Measurements from ENCODE around the gene ADAM12.

Gene ADAM12

DNA sequence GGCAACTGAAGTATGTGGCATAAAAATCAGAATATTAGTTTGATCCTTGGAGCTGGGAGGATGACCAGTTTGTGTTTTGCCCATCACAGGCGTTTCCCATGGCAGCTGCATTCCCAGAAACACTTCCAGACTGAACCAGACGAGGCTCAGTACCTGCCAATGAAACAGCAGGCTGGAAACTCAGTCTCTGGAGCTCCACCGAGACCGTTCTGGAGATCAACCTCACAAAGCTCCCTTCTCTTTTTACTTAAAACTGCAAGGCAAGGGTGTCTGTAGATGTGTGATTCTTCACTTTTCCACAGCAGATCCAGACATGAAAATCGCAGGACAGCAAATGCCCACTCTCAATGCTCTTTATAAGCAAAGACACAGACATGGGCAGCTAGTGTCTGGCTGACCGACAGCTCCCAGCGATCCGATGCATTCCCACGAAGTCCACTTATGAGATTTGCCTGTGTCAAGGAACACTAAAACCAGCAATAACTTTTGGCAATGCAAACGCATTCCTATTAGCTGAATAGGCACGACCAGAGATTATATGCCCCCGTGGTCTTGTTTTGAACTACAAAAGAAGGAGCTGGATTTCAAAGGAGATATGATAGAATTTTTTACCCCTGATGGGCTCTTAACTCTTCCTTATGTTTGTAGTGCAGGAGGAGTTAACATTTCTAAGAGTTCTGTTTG lies 72.6 kb downstream of the ADAM12 start:
- DNase-seq (ENCODE audit: low read depth in 2 of 2, low spot score in 1 of 2) = no peak

DNA sequence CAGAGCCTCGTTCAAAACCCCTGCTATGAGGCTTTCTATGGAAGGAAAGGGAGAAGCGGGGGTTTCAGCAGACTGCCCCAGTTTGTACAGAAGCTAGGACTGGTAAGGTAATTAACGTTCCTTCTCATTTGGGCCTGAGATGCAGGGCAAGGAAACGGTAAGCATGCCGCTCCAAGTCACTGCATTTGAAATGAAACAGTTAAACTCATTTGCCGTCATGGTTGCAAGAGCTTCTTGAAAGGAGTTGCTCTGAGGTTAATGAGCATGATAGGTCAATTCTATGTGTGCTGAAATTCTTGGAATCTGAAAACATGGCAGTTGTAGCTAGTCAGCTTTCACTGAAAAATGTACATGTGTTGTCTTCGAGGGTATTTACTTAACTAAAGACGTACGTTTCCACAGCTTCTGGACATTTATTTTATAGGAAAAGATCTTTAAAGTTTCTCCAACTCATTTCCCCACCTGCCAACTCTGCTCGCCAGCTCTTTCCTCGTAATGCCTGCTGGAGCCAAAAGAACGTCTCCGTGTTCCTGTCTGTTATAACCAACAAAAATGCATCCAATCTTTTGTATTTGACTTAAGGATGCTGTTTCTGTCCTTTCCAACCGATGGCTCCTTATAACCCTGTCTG lies 73.3 kb downstream of the ADAM12 start:
- no peak for DNase-seq (ENCODE audit: low read depth in 2 of 2, low spot score in 1 of 2)

DNA sequence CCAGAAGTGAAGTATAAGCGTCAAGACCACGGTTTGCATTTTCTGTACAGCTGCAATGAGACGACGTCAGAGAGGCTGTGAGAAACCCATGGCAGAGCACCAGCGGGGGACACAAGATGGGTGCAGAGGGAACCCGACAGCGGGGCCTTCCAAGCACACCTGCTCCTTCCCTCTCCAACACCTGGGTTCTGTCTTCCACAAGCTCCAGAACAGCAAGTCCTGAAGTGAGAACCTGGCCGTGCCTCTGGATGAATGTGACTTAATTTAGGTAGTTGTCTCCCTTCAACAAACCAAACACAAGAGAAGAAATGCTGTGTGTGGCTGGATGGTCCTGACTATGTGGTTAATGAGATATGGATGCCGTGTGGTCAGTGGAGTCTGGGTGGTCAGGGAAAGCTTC lies 76.1 kb downstream of the ADAM12 start:
- DNase-seq (ENCODE audit: low read depth in 2 of 2, low spot score in 1 of 2) = no peak

DNA sequence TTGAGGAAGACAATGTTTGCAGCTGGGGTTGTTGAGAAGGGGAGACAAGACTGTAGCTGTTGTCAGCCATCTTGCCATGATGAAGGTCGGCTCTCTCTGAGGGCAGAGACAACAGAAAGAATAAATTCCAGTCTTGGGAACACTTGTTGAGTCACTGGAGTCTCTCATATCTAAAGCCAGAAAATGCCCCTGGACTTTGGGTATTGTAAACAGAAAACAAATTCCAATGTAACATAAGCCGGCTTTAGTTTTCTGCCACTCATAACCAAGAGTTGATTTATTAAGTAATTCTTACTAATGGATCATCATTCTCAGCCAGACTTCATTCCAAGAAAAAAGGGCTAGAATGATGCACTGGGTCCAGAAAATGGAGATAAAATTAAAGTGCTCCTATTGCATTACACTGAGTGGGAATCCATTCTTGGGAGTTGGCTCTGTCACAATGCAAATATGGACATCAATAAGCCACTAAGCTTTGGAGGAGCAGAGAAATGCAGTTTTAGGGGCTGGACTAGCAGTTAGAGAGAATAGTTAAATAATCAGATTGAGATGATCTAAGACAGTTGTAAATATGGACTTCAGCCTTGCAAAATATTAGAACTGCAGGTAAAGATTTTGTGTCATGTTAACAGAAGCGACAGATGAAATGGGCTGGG lies 78.9 kb downstream of the ADAM12 start:
- DNase-seq (ENCODE audit: low read depth in 2 of 2, low spot score in 1 of 2) = no peak

DNA sequence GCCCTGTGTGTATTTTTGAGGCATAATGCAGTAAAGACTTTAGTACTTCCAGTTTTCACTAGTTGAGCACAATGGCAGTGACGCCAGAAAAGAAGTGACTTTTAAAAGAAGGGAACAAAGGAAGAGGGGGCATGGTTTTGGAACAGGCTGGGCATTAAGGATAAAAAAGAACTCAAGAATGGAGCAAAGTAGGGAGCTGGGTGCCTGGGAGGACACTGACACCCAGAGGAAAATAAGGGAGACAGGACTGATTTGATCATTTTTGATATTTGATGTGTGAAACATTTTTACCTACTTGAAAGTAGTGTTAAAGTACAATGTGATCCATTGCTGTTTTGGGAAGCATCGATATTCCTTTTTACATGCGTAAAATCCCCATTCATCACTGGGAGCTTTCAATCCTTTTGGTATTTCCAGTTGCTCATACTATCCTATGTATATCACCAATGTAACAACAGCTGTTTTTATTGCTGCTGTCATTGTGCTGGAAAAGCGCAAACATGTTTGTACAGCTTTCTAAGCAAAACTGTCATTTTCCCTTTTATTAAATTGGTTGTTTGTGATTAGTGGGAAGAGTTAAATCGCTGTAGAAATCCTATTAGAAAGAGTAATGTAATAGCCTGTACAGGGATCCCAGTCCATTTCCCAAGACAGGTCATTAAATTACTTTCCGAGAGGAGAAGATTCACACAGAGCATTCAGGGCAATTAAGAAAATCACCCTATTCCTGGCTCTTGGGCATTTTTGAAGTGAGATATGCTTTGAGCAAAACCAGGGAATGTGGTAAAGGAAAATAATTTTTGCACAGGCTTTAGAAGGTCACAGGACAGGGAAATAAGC lies 85.2 kb downstream of the ADAM12 start:
- DNase-seq (ENCODE audit: low read depth in 2 of 2, low spot score in 1 of 2) = no peak

DNA sequence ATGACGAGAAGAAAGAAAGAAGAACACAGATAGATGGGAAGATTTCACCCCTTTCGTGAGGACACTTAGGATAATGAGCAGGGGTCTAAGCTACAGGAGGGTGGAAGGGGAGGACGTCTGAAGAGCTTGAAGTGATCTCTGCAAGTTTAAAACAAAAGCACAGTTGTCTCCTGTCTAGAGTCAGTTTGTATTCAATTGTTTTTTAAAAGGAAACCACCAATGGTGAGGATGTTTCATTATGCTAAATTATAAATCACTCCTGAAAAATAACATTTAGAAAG lies 85.9 kb downstream of the ADAM12 start:
- no peak for DNase-seq (ENCODE audit: low read depth in 2 of 2, low spot score in 1 of 2)

DNA sequence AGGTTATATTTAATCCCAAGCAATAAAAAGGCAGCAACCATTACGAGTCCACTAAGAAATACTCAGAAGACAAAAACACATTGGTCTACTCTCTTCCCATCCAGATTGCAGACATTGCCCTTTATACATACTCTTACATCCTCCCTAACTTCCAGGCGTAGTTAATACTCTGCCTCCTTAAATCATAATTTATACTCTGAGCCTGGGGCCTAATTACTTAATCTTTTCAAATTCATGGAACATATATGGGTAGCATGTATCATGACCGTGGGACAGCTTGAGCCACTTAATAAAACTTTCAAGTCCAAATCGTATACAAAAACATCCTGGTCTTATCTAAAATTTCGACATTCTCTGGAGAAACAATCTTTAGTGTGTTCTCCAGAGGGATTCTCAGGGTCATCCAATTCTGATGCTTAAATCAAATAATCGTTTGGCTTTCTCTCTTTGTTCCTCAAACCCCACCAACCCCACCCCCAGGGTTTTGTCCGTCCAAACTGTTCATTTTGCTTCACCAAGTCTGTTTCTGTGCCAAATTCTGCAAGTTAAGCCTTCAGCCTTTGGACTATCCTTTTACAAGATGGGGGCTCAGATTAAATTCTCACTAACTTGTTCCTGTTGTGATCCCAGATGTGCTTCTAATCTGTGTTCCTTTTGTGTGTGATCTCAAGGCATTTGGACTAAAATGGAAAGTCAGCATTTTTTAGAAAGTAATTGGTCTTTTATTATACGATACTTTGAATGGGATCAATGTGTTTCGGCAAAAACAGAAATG lies 86.4 kb downstream of the ADAM12 start:
- DNase-seq (ENCODE audit: low read depth in 2 of 2, low spot score in 1 of 2) = no peak

DNA sequence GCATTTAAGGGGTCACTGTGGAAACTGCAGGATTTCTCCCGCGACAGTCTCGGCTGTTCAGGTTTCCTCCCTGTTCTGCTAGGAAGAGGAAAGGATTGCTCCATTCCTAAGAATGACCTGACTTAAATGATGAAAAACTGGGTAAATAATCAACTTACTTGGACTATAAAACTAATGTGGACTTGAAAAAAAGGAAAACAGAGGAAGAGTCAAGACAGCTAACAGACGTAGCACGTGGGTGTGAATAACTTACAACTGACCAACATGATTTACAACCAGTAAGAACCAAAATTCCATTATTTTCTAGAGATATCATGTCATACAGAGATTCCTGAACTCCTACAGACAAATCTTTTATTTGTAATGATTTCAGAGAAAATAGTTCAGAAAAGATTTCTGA lies 93.8 kb downstream of the ADAM12 start:
- no peak for DNase-seq (ENCODE audit: low read depth in 2 of 2, low spot score in 1 of 2)

DNA sequence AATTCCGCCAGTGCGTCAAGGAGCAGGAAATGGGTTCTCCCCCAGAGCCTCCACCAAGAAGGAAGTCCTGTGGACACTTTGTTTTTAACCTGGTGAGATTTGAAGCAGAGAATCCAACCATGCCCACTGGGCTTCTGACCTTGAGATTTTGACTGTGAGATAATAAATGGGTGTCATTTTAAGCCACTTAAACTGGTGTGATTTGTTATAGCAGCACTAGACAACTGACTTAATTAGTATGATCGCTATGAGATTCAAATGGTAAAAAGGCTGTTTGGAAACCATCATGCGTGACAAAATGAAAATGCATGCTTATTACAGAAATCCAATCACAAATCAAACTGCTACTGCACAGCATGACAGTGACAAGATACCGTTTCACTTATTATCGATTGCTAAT lies 98.0 kb downstream of the ADAM12 start:
- DNase-seq (ENCODE audit: low read depth in 2 of 2, low spot score in 1 of 2) = no peak

DNA sequence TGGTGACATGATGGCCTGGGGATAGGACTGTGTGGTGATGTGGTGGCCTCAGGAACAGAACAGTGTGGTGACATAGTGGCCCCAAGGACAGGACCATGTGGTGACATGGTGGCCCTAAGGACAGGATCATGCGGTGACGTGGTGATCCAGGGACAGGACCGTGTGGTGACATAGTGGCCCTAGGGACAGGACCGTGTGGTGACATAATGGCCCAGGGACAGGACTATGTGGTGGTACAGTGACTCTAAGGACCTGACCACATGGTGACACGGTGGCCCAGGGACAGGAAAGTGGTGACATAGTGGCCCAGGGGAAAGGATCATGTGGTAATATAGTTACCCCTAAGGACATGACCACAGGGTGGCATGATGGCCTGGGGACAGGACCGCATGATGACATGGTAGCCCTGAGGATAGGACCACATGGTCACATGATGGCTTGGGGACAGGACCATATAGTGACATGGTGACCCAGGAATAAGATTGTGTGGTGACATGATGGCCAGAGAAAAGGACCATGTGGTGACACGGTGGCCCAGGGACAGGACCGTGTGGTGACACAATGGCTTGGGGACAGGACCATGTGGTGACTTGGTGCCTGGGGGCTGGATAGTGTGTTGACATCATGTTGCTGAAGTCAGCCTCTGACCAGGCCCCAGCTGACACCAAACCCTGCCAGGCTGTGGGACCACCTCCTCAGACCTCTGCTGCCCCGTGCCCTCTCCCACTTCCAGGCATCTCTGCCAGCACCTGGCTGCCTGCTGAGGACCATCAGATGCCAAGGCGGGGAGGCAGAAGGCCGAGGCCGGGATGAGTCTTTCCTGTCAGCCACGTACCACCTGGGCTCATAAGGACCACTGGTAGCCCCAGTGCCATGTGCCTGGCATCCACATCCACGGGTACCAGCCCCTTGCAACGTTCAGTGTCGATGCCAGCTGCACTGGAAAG lies 99.5 kb downstream of the ADAM12 start:
- DNase-seq (ENCODE audit: low read depth in 2 of 2, low spot score in 1 of 2) = no peak

DNA sequence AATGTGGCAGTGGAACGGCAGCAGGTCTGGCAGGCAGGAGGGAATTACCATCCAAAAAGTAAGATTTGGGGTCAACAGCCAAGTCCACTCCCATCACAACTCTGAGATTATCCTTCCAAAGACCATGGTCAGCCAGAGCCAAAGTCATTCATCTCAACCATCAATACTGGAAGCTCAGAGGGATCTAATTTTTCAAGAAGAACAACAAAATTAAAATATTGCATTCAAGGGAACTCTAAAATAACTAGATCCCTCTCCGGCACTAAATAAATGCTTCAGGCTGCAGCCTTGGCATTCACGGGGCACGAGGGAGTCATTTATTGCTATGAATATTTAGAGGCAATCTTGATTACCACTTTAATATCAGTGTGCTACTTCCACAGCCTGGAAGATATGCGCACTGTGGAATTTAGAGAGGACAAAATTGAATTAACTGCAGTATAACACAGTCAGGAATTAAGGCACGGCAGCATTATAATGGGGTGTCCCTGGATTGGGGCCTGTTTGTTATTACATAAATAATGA lies 102.0 kb downstream of the ADAM12 start:
- DNase-seq (ENCODE audit: low read depth in 2 of 2, low spot score in 1 of 2) = no peak

DNA sequence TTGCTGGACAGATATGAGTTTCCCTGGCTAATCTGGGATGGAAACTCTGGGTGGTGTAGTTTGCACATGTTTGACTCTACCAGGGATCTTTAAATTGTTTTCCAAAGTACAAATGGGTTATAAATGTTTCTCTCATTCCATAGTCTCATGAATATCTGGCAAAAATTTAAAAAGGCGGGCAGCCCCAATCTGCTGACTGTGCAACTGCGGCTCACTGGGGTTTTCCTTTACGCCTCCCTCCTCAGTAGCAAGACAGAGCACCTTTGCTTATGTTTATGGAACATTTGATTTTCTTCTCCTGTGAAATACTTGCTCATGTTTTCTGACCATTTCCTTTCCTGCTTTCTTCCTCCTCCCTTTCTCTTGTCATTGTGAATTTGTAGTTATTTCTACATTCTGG lies 105.0 kb downstream of the ADAM12 start:
- no peak for DNase-seq (ENCODE audit: low read depth in 2 of 2, low spot score in 1 of 2)

DNA sequence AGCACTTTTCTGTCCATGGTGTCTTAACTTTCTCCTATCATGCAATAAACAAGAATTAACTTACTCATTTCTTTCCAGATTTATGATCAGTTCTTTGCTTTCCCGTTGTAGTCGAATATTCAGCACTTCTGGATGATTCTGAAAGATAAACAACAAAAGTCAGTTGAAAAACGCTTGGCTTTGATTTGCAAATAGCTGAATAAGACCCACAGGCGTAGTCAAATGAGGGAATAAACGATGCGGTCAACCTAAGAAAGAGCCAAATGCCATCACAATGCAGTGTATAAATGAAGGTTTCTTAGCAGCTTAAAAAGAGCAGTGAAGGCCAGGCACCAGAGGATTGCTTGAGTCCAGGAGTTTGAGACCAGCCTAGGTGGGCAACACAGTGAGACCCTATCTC lies 109.4 kb downstream of the ADAM12 start:
- DNase-seq (ENCODE audit: low read depth in 2 of 2, low spot score in 1 of 2) = no peak

DNA sequence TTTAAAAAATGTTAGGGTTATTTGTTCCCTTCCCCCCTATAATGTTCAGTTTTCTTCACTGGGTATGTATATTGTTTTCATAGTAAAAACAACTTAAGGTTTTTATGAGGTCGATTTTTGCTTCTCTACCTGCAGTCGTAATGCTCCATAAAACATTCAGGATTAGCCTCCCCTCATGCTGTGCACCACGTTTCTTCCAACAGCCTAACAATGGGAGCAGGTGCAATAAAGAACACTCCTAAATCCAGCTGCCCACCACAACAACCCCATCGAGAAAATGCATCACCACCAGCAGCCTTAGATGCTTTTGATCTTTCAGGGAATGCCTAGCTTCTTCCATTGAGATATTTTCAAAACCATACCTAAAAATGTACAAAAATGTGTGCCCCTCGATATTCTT lies 111.1 kb downstream of the ADAM12 start:
- DNase-seq (ENCODE audit: low read depth in 2 of 2, low spot score in 1 of 2) = no peak

DNA sequence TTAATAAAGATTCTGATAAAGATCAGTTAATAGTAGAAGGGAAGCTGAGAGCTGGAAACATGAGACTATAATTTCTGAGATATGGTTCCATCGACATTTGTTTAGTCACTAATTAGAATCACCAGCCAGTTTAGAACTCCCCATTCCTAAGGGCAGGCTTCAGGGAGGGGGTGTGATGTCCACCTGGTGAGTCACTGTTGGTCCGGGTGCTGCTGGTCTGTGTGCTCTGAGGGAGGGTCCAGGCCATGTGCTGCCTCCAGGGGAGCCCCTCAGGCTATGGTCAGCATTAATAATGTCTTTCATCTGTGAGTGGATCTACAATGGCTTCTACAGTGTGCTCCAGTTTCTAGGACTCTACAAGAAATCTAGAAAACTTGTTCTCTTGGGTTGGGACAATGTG lies 115.8 kb downstream of the ADAM12 start:
- DNase-seq (ENCODE audit: low read depth in 2 of 2, low spot score in 1 of 2) = no peak

DNA sequence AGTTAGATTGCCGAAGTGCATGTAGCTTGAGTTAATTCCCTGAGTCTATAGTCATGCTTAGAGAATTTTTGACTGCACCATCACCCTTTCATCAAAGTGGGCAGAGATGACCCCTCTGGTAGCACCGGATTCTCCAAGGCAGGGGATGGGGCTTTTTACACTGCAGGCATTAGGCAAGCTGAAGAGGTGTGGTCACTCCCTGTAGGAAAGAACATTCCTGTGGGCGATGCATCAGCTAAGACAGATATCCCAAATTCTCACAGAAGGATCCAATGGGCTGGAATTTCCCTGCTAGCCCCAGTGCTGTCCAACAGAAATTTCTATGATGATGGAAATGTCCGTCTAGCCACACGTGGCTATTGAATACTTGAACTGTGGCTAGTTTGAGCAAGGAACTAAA lies 118.2 kb downstream of the ADAM12 start:
- no peak for DNase-seq (ENCODE audit: low read depth in 2 of 2, low spot score in 1 of 2)

DNA sequence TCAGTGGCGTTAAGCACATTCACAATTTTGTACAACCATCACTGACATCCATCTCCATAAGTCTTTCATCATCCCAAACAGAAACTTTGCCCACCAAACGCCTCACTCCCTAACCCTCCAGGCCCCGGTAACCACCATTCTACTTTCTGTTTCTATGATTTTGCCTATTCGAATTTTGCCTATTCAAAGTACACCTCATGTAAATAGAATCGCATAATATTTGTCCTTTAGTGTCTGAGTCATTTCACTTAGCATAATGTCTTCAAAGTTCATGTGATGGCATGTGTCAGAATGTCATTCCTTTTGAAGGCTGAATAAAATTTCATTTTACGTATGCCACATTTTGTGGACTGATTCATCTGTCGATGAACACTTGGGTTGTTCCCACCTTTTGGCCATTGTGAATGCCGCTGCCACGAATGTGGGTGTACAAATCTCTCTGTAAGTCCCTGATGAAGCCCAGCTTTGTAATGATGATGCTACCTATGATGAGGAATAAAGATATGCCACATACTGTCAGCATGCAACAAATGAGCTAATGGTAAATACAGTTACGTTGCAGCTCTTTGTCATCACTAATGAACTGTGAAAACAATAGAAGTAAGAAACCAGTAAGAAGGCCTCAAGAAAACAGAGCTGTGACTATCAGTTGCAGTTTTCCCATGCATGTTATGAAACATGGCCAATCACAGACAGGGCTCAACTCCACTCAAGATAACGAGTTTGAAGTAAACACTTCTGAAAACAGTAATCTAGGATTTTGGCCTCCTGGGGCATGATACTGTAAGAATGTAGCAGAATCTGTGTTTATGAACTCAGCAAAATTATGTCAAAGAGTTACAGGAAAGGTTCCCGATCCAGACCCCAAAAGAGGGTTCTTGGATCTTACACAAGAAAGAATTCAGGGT lies 120.0 kb downstream of the ADAM12 start:
- no peak for DNase-seq (ENCODE audit: low read depth in 2 of 2, low spot score in 1 of 2)

DNA sequence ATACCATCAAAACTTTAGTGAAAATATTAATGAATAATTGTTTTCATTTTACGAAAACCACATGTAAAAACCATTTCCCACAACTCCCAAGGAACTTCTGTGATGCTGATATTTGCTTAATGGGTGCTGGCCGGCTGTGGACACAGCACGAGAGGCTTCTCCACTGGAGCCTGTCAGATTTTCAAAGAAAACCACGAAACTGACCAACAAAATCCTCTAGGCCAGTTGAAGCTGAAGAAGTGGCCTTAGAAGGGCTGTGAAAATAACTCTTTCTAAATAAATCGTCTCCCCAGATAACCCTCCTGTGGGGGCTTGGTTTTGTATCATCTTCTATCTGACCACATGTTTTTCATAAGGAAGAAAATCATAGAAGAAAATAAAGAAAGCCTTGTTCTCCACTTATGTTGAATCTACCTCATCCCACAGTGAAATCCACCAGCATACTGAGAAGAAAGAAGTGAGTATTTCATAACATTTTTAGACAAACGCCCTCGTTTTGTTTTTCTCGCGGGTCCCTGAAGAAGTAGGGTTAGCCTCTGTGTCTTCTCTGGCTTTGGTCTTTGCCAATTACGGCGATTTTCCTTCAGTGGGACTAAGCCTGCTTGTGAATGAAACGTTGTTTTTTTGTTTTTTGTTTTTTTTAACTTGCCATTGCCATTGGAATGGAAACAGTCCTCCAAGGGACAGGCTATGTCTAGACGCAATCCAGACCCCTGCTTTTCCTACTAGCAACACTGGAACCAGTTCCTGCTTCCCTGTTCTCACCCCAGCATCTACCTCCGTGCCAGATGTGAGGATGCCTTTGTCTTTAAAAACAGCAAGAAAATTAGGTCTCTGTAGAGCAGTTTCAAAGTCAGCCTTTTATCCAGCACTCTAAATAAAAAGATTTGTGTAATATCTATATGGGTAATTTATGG lies 123.9 kb downstream of the ADAM12 start:
- DNase-seq (ENCODE audit: low read depth in 2 of 2, low spot score in 1 of 2) = no peak

All from stimulated activated CD8-positive, alpha-beta memory T cell treated with anti-CD3 and anti-CD28 coated beads, Interleukin-4, amount 100 ng/mL, for 4 hours (primary cell).